AG09319 (cell line): Measurements from ENCODE around the gene FLT4.

Experiments used
- DNase-seq: peaks from one replicate; pipeline ENCODE4 v3.0.0-alpha.2; 2010; ENCODE audit warnings: low read depth; ENCODE audit errors: extremely low read depth
- TF ChIP-seq, protein P1 (sequence below): IDR thresholded peaks from 2 replicates; pipeline ENCODE4 v1.5.1; 2011; ENCODE audit warnings: low read depth, mild to moderate bottlenecking, inconsistent platforms, low read length, moderate library complexity

The FLT4 gene

GRCh38 chr5:180557217-180557809, 92.1 kb downstream of the FLT4 start:
- TF ChIP-seq, protein P1, sequence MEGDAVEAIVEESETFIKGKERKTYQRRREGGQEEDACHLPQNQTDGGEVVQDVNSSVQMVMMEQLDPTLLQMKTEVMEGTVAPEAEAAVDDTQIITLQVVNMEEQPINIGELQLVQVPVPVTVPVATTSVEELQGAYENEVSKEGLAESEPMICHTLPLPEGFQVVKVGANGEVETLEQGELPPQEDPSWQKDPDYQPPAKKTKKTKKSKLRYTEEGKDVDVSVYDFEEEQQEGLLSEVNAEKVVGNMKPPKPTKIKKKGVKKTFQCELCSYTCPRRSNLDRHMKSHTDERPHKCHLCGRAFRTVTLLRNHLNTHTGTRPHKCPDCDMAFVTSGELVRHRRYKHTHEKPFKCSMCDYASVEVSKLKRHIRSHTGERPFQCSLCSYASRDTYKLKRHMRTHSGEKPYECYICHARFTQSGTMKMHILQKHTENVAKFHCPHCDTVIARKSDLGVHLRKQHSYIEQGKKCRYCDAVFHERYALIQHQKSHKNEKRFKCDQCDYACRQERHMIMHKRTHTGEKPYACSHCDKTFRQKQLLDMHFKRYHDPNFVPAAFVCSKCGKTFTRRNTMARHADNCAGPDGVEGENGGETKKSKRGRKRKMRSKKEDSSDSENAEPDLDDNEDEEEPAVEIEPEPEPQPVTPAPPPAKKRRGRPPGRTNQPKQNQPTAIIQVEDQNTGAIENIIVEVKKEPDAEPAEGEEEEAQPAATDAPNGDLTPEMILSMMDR = no peak
- DNase-seq = no peak

DNA sequence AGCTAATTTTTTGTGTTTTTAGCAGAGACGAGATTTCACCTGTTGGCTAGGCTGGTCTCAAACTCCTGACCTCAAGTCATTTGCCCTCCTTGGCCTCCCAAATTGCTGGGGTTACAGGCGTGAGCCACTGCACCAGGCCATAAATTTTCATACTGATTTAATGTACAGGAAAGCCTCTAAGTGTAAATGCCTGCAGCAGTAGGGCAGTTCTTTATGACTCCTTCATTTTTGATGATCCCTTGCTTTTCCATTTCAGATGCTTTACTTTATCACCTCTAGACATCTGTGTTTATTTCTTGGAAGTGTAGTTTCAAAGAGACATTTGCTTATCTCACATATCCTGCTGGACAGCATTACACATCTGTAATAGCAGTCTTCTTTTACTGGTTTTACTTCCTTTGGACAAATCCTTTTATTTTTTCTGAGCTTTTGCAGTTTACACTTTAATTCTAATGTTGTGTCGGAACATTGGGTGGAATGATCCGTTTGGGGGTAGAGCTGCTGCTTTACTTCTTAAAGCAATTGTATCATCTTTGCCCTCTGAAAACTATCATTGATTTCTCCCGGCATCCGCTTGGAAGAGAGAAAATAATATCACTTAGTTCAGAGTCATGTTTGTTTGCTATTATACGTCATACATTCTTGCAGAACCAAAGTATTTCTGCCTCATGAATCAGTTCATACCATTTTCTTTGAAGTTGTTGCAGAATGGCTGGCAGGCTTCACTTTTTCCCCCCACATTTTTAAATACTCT, 94.1 kb downstream of the FLT4 start:
- DNase-seq = no peak
- TF ChIP-seq, protein P1 = no peak

DNA sequence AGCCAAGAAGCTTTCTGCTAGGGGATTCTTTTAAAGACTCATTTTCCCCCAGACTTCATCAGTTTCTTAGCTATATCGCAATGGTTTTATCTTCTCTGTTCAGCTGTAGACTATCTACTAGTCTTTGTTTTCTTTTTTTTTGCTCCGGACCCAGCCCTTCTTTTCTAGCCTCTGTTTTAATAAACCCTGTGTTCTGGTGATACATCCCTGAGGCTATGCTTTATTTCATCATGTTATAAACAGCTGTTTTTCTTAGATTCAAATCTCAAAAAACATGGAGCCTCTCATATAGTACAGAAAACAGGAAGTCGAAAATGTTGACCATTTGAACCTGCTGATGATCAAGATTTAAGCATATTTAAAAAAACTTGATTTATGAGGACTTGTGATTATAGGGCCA, 95.9 kb downstream of the FLT4 start:
- TF ChIP-seq, protein P1 = no peak
- no peak for DNase-seq
